ENCODE data around the gene METTL16.

- TF ChIP-seq FOXM1 (IDR thresholded peaks at IDR 0.05; ENCODE audit: borderline replicate concordance, low read depth) (no peak), EGR1 (IDR thresholded peaks at IDR 0.05) (no peak), CREB1 (IDR thresholded peaks at IDR 0.05; ENCODE audit: low read depth) (no peak), RAD21 (IDR thresholded peaks at IDR 0.05; ENCODE audit: low read depth) (no peak), EP300 (IDR thresholded peaks at IDR 0.05; ENCODE audit: borderline replicate concordance) (no peak), TAF1 (IDR thresholded peaks at IDR 0.05; ENCODE audit: low read depth) (no peak)
- TF ChIP-seq, protein P1, sequence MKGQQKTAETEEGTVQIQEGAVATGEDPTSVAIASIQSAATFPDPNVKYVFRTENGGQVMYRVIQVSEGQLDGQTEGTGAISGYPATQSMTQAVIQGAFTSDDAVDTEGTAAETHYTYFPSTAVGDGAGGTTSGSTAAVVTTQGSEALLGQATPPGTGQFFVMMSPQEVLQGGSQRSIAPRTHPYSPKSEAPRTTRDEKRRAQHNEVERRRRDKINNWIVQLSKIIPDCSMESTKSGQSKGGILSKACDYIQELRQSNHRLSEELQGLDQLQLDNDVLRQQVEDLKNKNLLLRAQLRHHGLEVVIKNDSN (IDR thresholded peaks at IDR 0.05) = no peak
- TF ChIP-seq, protein P2, sequence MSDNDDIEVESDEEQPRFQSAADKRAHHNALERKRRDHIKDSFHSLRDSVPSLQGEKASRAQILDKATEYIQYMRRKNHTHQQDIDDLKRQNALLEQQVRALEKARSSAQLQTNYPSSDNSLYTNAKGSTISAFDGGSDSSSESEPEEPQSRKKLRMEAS (IDR thresholded peaks at IDR 0.05) = no peak
- TF ChIP-seq, protein P3, sequence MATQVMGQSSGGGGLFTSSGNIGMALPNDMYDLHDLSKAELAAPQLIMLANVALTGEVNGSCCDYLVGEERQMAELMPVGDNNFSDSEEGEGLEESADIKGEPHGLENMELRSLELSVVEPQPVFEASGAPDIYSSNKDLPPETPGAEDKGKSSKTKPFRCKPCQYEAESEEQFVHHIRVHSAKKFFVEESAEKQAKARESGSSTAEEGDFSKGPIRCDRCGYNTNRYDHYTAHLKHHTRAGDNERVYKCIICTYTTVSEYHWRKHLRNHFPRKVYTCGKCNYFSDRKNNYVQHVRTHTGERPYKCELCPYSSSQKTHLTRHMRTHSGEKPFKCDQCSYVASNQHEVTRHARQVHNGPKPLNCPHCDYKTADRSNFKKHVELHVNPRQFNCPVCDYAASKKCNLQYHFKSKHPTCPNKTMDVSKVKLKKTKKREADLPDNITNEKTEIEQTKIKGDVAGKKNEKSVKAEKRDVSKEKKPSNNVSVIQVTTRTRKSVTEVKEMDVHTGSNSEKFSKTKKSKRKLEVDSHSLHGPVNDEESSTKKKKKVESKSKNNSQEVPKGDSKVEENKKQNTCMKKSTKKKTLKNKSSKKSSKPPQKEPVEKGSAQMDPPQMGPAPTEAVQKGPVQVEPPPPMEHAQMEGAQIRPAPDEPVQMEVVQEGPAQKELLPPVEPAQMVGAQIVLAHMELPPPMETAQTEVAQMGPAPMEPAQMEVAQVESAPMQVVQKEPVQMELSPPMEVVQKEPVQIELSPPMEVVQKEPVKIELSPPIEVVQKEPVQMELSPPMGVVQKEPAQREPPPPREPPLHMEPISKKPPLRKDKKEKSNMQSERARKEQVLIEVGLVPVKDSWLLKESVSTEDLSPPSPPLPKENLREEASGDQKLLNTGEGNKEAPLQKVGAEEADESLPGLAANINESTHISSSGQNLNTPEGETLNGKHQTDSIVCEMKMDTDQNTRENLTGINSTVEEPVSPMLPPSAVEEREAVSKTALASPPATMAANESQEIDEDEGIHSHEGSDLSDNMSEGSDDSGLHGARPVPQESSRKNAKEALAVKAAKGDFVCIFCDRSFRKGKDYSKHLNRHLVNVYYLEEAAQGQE (IDR thresholded peaks at IDR 0.05; ENCODE audit: low read depth) = no peak
These were observed 83.8 kb downstream of the METTL16 start for GRCh38 chr17:2427910-2428309.
